ENCODE measurements around the gene URB1. TPM values are rescaled to one million over a fixed set of nuclear protein-coding genes. Genes with fewer than 3 reads are reported as not detected.
A peak's percentile ranks its signal among the peaks of the same experiment; 100 is the strongest.

The URB1 gene
- total RNA-seq, 8 experiments from 2014 or later = 6.5 to 40.6 (median 17.0) TPM

DNA sequence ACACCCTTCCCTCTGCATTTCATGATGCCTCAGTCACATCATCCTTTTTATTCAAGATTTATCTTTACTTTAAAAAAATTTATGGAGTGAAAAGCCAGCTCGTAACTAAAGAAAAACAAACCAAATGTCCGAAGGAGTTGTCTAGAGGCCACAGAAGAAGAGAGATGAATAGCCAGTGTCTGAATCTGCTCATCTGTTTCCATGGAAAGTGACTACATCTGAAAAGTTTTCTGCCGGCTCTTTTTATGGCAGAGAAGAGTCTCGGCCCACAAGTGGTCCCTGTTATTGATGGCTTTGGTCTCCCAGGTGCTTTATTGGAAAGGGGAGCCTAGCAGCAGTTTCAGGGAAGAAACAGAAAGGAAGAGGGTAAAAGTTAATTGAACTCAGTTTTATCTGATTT, 25.3 kb upstream of the URB1 start:
- H3K4me3 ChIP-seq = no peak overlapping the region
- no peak overlapping the region for H3K27ac ChIP-seq
- H3K4me1 ChIP-seq (replicated peaks in 1 of 2) = peaks cover 15 to 29% of the 10 kb centered on the region in 2 donors
- peak in 3 of 8 experiments; percentile 61 to 87 (median 63) for ATAC-seq (replicated peaks in 6 of 8)
- in situ Hi-C loops (cut with MboI; ENCODE audit: low pct_unique_long_range_greater_than_20kb in 2 of 9, low sequenced_read_pairs in 9 of 9, unreplicated experiment in 9 of 9) = loop anchor here in 6 of 9 experiments (25.0 kb wide), 3 partner anchors 144 to 194 kb away; partner anchors contain the start of genes TCP10L (in 3 of the 6) and CFAP298 (in 1 of the 6)
- WGBS, 10 experiments = 10 to 95% (median 26%) methylated on average over 2 to 4 of the region's 4 CpGs; no CpG with 5 or more reads in 1 of the 10 experiments

DNA sequence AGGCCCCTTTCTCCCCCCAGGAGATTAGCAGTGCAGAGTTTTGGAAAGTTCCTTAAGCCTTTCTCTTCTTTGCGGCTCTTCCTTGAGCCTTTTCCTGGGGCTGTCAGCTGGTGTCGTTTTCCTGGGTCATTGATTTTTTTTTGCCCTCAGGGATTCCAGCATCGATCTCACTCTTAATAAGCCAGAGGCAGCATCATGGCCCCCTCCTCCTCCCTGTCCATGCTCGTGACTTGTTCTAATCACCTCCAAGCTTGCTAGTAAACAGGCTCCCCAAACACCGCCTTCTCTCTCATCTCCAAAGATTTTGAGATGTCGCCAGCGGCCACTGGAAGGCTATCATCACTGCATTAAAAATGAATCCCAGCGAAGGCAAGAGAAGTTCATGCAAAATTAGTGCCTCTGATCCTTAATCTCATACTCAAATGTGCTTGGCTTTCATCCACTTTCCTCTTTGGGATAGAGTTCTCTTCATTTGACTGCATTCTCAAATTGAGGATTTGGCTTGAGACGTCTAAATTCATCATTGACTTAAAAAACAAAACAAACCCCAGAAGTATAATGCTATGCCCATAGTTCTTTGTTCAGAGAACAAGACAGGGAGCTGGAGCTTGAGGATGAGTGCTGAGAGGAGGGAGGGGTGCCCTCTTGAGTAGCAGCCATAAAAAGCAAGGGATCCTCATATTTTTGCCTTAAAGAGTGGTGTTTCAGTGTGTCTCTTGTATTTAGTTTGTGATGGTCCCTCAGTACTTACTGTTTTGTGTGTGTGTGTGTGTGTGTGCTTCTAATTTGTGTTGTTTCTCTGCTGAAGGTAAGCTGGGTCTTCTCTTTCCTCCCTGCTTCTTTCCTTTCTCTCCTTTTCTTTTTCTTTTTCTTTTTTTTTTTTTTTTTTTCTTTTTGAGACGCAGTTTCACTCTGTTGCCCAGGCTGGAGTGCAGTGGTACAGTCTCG, 22.9 kb upstream of the URB1 start:
- WGBS, 10 experiments = 30 to 98% (median 65%) methylated on average over 2 to 10 of the region's 11 CpGs
- H3K4me1 ChIP-seq (replicated peaks in 1 of 2) = peaks cover 15 to 36% of the 10 kb centered on the region in 2 donors
- H3K4me3 ChIP-seq = no peak overlapping the region
- in situ Hi-C loops (cut with MboI; ENCODE audit: low pct_unique_long_range_greater_than_20kb in 2 of 9, low sequenced_read_pairs in 9 of 9, unreplicated experiment in 9 of 9) = loop anchor here in 6 of 9 experiments (25.0 kb wide), 3 partner anchors 147 to 197 kb away; partner anchors contain the start of genes TCP10L (in 3 of the 6) and CFAP298 (in 1 of the 6)
- H3K27ac ChIP-seq = no peak overlapping the region
- ATAC-seq (replicated peaks in 6 of 8) = peak in 1 of 8 experiments; percentile 13

DNA sequence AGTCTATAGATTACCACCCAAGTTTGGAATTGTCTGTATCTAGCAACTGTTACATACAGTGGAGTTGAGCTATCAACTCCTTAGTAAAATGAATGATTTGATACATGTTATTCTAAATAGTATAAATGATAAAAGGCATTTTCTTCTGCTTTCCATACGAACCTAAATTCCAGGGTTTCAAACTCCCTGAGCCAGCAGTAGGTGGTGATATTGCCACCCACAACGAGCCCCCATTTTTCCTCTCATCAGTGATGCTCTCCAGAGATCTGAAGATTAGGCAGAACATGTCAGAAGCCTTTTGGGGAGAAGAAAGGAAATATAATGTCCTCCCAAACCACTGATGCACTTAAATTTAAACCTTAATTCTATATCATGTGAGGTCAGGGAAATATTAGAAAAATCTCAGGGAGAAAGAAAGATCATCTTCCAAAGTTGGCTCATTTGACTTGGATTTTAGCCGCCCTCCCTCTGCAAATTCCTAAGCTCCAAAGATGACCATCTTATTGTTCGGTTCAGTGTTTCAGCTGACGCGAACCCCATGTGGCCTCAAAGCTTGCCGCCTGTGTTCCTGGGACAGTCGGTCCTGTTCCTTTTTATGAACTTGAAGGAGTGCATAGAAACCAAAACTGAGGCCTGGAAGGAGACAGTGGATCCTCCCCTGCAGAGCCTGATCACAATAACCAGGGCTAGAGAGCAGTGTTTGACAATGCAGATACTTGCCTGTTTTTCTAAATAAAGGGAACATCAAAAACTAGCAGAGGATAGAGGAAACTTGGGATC, 22.0 kb upstream of the URB1 start:
- ATAC-seq (replicated peaks in 6 of 8) = no peak
- peaks cover 15 to 36% of the 10 kb centered on the region in 2 donors for H3K4me1 ChIP-seq (replicated peaks in 1 of 2)
- in situ Hi-C loops (cut with MboI; ENCODE audit: low pct_unique_long_range_greater_than_20kb in 2 of 9, low sequenced_read_pairs in 9 of 9, unreplicated experiment in 9 of 9) = loop anchor here in 6 of 9 experiments (25.0 kb wide), 3 partner anchors 148 to 198 kb away; partner anchors contain the start of genes TCP10L (in 3 of the 6) and CFAP298 (in 1 of the 6)
- no peak overlapping the region for H3K27ac ChIP-seq
- H3K4me3 ChIP-seq = no peak overlapping the region
- WGBS, 10 experiments = 0 to 100% (median 71%) methylated on average over 1 to 8 of the region's 8 CpGs; no CpG with 5 or more reads in 1 of the 10 experiments

DNA sequence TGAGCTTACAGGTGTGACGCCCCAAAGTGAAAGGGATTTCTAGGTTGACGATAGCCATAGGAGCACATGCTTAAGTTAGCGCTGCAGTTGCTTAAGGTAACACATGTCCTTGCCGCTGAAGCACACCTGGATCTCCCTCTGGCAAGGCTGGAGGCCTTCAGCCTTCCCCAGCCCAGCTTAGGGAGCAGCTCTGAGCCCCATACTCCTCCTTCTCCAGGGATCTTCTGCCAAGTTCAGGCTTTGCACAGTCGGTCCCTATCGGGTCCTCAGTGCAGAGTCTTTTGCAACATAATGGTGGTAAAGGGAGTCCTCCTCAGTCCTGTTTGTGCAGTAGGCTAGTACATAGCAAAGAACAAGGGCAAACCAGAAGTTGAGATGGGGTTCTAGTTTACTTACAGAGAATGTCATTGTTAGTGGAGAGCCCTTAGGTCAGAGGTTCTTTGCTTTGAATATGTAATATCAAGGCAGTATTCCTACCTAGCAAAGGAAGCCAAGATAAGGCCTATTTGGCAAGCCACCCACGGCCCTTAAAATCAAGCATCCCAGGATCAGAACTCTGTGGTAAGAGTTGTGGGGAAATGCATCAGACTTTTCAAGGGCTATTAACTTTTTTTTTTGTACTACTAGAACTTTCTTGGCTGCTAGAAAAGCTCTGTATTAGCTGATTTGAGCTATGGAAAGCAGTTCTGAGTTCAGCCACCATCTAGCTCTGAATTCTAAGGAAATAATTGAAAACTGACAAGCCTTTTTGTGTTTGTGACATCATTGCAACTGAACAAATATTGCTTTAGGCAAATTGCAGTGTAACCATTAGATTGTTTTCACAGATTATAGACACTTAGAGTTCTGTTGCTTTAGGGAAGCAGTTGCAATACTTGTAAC, 21.1 kb upstream of the URB1 start:
- ATAC-seq (replicated peaks in 6 of 8) = peak in 1 of 8 experiments; percentile 1
- Histone ChIP-seq H3K4me1 (replicated peaks in 1 of 2) (peaks cover 15 to 36% of the 10 kb centered on the region in 2 donors), H3K4me3 (peak overlapping the region in 1 of 5 donors; percentile 46), H3K27ac (no peak overlapping the region)
- 17 to 100% (median 71%) methylated on average over 1 to 5 of the region's 7 CpGs; no CpG with 5 or more reads in 1 of the 10 experiments for WGBS, 10 experiments
- in situ Hi-C loops (cut with MboI; ENCODE audit: low pct_unique_long_range_greater_than_20kb in 2 of 9, low sequenced_read_pairs in 9 of 9, unreplicated experiment in 9 of 9) = loop anchor here in 6 of 9 experiments (25.0 kb wide), 3 partner anchors 148 to 198 kb away; partner anchors contain the start of genes TCP10L (in 3 of the 6) and CFAP298 (in 1 of the 6)

DNA sequence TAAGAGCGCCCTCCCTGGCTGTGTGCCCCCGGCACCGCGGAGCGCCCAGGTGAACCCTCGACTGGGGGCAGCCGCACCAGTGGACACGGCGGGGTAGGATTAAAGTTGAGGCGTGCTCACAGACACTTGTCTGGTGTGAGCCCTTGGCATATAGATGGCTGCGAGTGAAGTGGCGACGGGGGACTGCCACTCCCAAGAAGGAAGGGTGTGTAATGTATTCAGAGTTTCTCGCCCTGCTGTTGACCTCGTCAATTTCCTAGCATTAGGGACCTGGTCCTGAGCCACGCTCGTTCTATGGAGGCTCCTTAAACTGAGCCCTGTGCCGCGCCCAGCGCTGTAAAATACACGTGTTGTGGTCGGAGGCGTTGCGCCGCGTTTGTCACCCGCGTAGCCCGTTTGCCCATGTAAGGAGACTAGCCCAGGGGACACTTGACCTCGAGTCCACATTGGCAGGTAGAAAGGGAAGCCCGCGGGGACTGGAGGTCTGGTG, 20.2 kb upstream of the URB1 start:
- peak in 2 of 8 experiments; percentile 13 to 32 for ATAC-seq (replicated peaks in 6 of 8)
- in situ Hi-C loops (cut with MboI; ENCODE audit: low pct_unique_long_range_greater_than_20kb in 2 of 9, low sequenced_read_pairs in 9 of 9, unreplicated experiment in 9 of 9) = loop anchor here in 6 of 9 experiments (25.0 kb wide), 3 partner anchors 149 to 199 kb away; partner anchors contain the start of genes TCP10L (in 3 of the 6) and CFAP298 (in 1 of the 6)
- Histone ChIP-seq H3K4me1 (replicated peaks in 1 of 2) (peaks cover 12 to 32% of the 10 kb centered on the region in 2 donors), H3K4me3 (peak overlapping the region; percentile 42 to 46 (median 44)), H3K27ac (no peak overlapping the region)
- WGBS, 10 experiments = 0 to 60% (median 15%) methylated on average over 1 to 8 of the region's 32 CpGs; no CpG with 5 or more reads in 5 of the 10 experiments

DNA sequence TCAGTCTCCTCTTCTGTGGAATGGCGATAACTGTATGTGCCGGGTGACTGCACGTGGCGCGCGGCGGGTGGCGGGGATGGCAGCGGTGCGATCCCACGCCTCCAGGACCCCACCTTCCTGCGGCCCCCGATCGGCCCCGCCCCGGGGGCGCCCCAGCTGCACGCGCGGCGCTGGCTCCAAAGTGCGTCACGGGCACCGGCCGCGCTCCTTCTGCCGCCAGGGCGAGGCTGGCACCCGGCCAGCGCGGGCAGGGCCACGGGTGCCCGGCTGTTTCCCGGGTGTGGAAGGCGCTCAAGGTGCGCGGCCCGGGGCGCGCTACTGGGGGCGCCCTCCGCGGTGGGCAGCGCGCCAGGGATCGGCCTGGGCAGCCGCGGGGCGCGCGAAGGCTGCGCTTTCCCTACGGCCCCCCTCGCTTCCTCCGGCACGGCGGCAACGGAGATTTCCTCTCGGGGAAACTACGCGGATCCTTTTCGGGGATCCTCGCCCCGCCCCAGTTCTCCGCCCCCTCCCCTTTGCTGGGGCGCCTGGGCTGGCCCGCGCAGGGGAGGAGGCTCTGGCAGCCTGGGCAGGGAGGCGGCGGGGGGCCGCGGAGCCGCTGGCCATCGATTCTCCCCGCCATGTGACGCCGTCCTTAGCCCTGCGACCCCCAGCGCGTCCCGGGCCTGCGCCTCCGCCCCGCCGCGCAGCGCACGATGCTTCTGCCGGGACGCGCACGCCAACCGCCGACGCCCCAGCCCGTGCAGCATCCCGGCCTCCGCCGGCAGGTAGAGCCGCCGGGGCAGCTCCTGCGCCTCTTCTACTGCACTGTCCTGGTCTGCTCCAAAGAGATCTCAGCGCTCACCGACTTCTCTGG, 19.6 kb upstream of the URB1 start, which contains the start of gene EVA1C:
TSS of gene EVA1C (plus strand) at position 545 of the 853 bp plus-strand sequence. CDS start at position 693, 148 bp downstream.
- in situ Hi-C loops (cut with MboI; ENCODE audit: low pct_unique_long_range_greater_than_20kb in 2 of 9, low sequenced_read_pairs in 9 of 9, unreplicated experiment in 9 of 9) = loop anchor here in 6 of 9 experiments (25.0 kb wide), 3 partner anchors 150 to 200 kb away; partner anchors contain the start of genes TCP10L (in 3 of the 6) and CFAP298 (in 1 of the 6)
- Histone ChIP-seq H3K4me3 (peak within 1 kb of the TSS; percentile 42 to 46 (median 44)), H3K27ac (no peak within 1 kb of the TSS), H3K4me1 (replicated peaks in 1 of 2) (peaks cover 10 to 26% of the 10 kb centered on the region in 2 donors)
- ATAC-seq (replicated peaks in 6 of 8) = peak; percentile 22 to 79 (median 69)
- WGBS, 10 experiments = 0% methylated on average over 1 of the region's 104 CpGs; no CpG with 5 or more reads in 9 of the 10 experiments

DNA sequence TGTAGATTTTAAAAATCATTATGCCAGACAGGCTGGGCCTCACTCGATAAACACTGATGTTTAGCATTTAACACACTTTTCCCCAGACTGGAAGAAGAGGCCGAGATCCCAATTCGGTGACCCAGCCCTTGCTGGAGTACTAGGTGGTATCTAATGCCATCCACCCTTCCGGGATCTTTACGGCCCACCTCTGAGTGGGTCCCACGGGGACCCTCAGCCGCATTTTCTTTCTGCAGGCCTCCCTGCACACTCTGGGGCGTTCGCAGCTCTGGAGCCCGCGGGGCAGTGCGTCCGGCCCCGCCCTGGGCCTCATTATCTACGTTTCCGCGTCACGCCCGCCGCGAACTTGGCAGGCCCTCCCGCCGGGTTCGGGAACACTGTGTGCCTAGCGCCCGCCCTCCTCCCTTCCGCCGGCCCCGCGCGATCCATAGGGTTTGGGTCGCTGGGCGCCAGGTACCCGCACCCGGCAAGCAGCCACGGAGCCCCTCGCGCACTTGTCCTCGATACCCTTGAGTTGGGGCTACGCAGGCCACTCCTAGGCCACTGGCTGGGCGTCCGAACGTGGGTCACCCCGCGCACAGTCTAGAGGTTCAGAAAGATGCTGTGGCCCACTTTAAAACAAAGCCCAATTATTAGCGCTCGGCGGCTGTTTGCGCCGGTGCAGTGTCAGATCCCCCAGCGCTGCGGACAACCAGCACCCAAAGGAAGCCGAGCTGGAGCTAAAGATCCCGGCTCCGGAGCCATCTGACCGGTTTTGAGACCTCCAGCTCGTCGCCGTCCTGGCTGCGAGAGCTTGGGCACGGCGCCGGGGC, 18.7 kb upstream of the URB1 start:
- 0 to 40% (median 11%) methylated on average over 1 to 21 of the region's 63 CpGs; no CpG with 5 or more reads in 3 of the 10 experiments for WGBS, 10 experiments
- peaks cover 10 to 25% of the 10 kb centered on the region in 2 donors for H3K4me1 ChIP-seq (replicated peaks in 1 of 2)
- no peak overlapping the region for H3K27ac ChIP-seq
- ATAC-seq (replicated peaks in 6 of 8) = peak; percentile 8 to 78 (median 30)
- H3K4me3 ChIP-seq = peak overlapping the region; percentile 42 to 46 (median 44)
- in situ Hi-C loops (cut with MboI; ENCODE audit: low pct_unique_long_range_greater_than_20kb in 2 of 9, low sequenced_read_pairs in 9 of 9, unreplicated experiment in 9 of 9) = loop anchor here in 6 of 9 experiments (25.0 kb wide), 3 partner anchors 151 to 201 kb away; partner anchors contain the start of genes TCP10L (in 3 of the 6) and CFAP298 (in 1 of the 6)

DNA sequence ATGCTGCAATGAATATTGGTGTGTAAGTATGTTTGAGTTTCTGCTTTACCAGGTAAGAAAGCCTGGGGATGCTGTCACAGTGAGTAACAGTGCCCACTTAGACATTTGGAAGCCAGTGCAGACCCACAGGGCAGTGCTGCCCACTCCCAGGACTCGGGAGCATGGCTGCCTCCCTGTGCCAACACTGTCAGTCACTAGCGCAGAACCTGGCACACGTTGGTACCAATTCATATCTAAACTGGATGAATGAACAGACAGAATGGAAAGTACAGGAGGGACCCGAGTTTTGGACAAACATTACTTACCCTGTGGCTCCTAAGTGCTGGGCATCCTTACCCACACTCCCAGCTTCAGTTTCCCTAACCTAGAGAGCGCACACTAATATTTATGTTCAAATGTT, 18.1 kb upstream of the URB1 start:
- no peak for ATAC-seq (replicated peaks in 6 of 8)
- no peak overlapping the region for H3K27ac ChIP-seq
- in situ Hi-C loops (cut with MboI; ENCODE audit: low pct_unique_long_range_greater_than_20kb in 2 of 9, low sequenced_read_pairs in 9 of 9, unreplicated experiment in 9 of 9) = loop anchor here in 6 of 9 experiments (25.0 kb wide), 3 partner anchors 151 to 201 kb away; partner anchors contain the start of genes TCP10L (in 3 of the 6) and CFAP298 (in 1 of the 6)
- no peak overlapping the region for H3K4me3 ChIP-seq
- H3K4me1 ChIP-seq (replicated peaks in 1 of 2) = peaks cover 10 to 19% of the 10 kb centered on the region in 2 donors
- WGBS, 10 experiments = 67 to 100% (median 82%) methylated on average over 1 to 5 of the region's 5 CpGs; no CpG with 5 or more reads in 2 of the 10 experiments

DNA sequence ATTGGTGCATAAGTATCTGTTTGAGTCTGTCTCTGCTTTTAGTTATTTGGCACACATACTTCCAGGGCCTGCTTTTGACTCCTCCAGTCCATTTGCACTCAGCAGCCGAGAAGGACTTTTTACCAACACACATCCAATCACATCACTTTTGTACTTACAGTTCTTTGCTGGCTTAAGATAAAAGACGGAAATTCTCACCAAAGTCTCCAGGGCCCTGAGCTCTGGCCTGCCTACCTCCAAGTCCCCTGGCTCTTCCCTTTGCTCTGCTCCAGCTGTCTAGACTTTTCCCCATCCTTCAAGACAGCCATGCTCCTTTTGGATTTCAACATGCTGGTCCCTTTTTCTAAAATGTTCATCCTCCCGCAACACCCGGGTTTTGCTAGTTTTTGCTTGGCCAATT, 17.5 kb upstream of the URB1 start:
- Histone ChIP-seq H3K4me3 (no peak overlapping the region), H3K4me1 (replicated peaks in 1 of 2) (peaks cover 4 to 12% of the 10 kb centered on the region in 2 donors), H3K27ac (no peak overlapping the region)
- ATAC-seq (replicated peaks in 6 of 8) = no peak
- in situ Hi-C loops (cut with MboI; ENCODE audit: low pct_unique_long_range_greater_than_20kb in 2 of 9, low sequenced_read_pairs in 9 of 9, unreplicated experiment in 9 of 9) = loop anchor here in 6 of 9 experiments (25.0 kb wide), 3 partner anchors 152 to 202 kb away; partner anchors contain the start of genes TCP10L (in 3 of the 6) and CFAP298 (in 1 of the 6)
- WGBS, 10 experiments = 47 to 100% (median 79%) methylated on average over 2 to 4 of the region's 4 CpGs; no CpG with 5 or more reads in 1 of the 10 experiments

Measured in motor neuron (in vitro differentiated cells).